OCI-LY3 (cell line): ENCODE measurements around the gene CEBPG.

Experiments used
- H2AFZ ChIP-seq: fragments of 200-600, 300-600 bp; shearing (Covaris generic); 2 replicates; pipeline ENCODE4 v1.6.0; 2014; ENCODE audit warnings: antibody characterized with exemption, low read depth, low read length
- H3K27ac ChIP-seq: fragments of 200-600, 300-600 bp; sonication (generic); 2 replicates; pipeline ENCODE4 v1.5.1; 2014; ENCODE audit warnings: mild to moderate bottlenecking, low read length, moderate library complexity, mixed read lengths
- H3K27me3 ChIP-seq: fragments of 200-600, 300-600 bp; sonication (generic); 2 replicates; pipeline ENCODE4 v1.6.1; 2014; ENCODE audit warnings: low read depth, low read length, mixed read lengths
- H3K36me3 ChIP-seq: fragments of 200-600, 300-600 bp; sonication (generic); replicated peaks from 2 replicates; pipeline ENCODE3; 2014; ENCODE audit warnings: low read depth, low read length, mixed read lengths
- H3K4me1 ChIP-seq: fragments of 300-600, 200-600 bp; sonication (generic); 2 replicates; pipeline ENCODE4 v1.6.1; 2014; ENCODE audit warnings: low read length, mixed read lengths
- H3K4me2 ChIP-seq: fragments of 200-600, 300-600 bp; sonication (generic); 2 replicates; pipeline ENCODE4 v1.6.1; 2014; ENCODE audit warnings: low read length, mixed read lengths
- H3K4me3 ChIP-seq: fragments of 300-600, 200-600 bp; sonication (generic); 2 replicates; pipeline ENCODE4 v1.5.1; 2014; ENCODE audit warnings: antibody characterized with exemption, mild to moderate bottlenecking, low read length, moderate library complexity
- H3K79me2 ChIP-seq: fragments of 300-600, 200-600 bp; shearing (Covaris generic); 2 replicates; pipeline ENCODE4 v1.6.1; 2014; ENCODE audit warnings: mild to moderate bottlenecking, low read length, mixed read lengths
- H3K9ac ChIP-seq: fragments of 300-600, 200-600 bp; shearing (Covaris generic); 2 replicates; pipeline ENCODE4 v1.6.0; 2014; ENCODE audit warnings: mild to moderate bottlenecking, low read length, moderate library complexity
- H3K9me3 ChIP-seq: fragments of 200-600, 300-600 bp; shearing (Covaris generic); 2 replicates; pipeline ENCODE4 v1.6.1; 2014; ENCODE audit warnings: low read length, mixed read lengths; ENCODE audit not compliant: insufficient read depth
- H4K20me1 ChIP-seq: fragments of 200-600, 300-600 bp; sonication (generic); 2 replicates; pipeline ENCODE4 v1.6.1; 2016; ENCODE audit warnings: low read length, mixed read lengths; ENCODE audit not compliant: insufficient read depth
- CTCF ChIP-seq: fragments of 200-600, 300-600 bp; sonication (generic); IDR thresholded peaks from 2 replicates; pipeline ENCODE4 v1.5.1; 2014; ENCODE audit warnings: antibody characterized with exemption, low read length, low read depth
- EZH2phosphoT487 ChIP-seq: fragments of 200-600 bp; shearing (Covaris generic); IDR thresholded peaks from 2 replicates; pipeline ENCODE4 v1.6.1; 2018; ENCODE audit warnings: antibody characterized with exemption, mixed run types, low read depth

The CEBPG gene

GRCh38 chr19:33359581-33359980 is 13.9 kb upstream of the CEBPG start:
- Histone ChIP-seq H4K20me1 (no peaks in the 10 kb centered on the region), H3K27ac (no peak overlapping the region), H3K4me1 (no peaks in the 10 kb centered on the region), H3K9me3 (no peaks in the 10 kb centered on the region), H3K4me2 (no peak overlapping the region), H3K9ac (no peak overlapping the region), H3K36me3 (no peaks in the 10 kb centered on the region), H3K79me2 (no peaks in the 10 kb centered on the region), H3K27me3 (peaks cover 31% of the 10 kb centered on the region), H2AFZ (no peak overlapping the region), H3K4me3 (no peak overlapping the region)
- TF ChIP-seq CTCF (no peak), EZH2phosphoT487 (no peak)

- Histone ChIP-seq H3K4me1 (no peaks in the 10 kb centered on the region), H3K4me3 (no peak overlapping the region), H3K9me3 (no peaks in the 10 kb centered on the region), H3K27me3 (peaks cover 50% of the 10 kb centered on the region), H3K4me2 (no peak overlapping the region), H3K79me2 (no peaks in the 10 kb centered on the region), H3K36me3 (no peaks in the 10 kb centered on the region), H4K20me1 (no peaks in the 10 kb centered on the region), H2AFZ (no peak overlapping the region), H3K27ac (no peak overlapping the region), H3K9ac (no peak overlapping the region)
- TF ChIP-seq CTCF (no peak), EZH2phosphoT487 (no peak)
These were observed 10.8 kb upstream of the CEBPG start for GRCh38 chr19:33362508-33363228.

GRCh38 chr19:33363476-33363875 is 10.0 kb upstream of the CEBPG start:
- no peaks in the 10 kb centered on the region for H3K36me3 ChIP-seq
- no peak overlapping the region for H3K4me2 ChIP-seq
- H3K9ac ChIP-seq: no peak overlapping the region
- no peaks in the 10 kb centered on the region for H4K20me1 ChIP-seq
- H3K4me3 ChIP-seq: no peak overlapping the region
- no peaks in the 10 kb centered on the region for H3K9me3 ChIP-seq
- TF ChIP-seq CTCF (no peak), EZH2phosphoT487 (no peak)
- H2AFZ ChIP-seq: no peak overlapping the region
- H3K79me2 ChIP-seq: no peaks in the 10 kb centered on the region
- H3K27ac ChIP-seq: no peak overlapping the region
- H3K4me1 ChIP-seq: no peaks in the 10 kb centered on the region
- H3K27me3 ChIP-seq: peaks cover 59% of the 10 kb centered on the region

- Histone ChIP-seq H3K4me2 (no peak overlapping the region), H3K27ac (no peak overlapping the region), H3K4me3 (no peak overlapping the region), H3K79me2 (no peaks in the 10 kb centered on the region), H3K27me3 (peaks cover 52% of the 10 kb centered on the region), H2AFZ (no peak overlapping the region), H3K36me3 (no peaks in the 10 kb centered on the region), H4K20me1 (no peaks in the 10 kb centered on the region), H3K9ac (no peak overlapping the region), H3K9me3 (no peaks in the 10 kb centered on the region), H3K4me1 (no peaks in the 10 kb centered on the region)
- TF ChIP-seq CTCF: no peak
- TF ChIP-seq EZH2phosphoT487: no peak
These were observed 7.8 kb upstream of the CEBPG start for GRCh38 chr19:33365691-33366090.
